ENCODE results near the gene DGKD.

DGKD gene

DNA sequence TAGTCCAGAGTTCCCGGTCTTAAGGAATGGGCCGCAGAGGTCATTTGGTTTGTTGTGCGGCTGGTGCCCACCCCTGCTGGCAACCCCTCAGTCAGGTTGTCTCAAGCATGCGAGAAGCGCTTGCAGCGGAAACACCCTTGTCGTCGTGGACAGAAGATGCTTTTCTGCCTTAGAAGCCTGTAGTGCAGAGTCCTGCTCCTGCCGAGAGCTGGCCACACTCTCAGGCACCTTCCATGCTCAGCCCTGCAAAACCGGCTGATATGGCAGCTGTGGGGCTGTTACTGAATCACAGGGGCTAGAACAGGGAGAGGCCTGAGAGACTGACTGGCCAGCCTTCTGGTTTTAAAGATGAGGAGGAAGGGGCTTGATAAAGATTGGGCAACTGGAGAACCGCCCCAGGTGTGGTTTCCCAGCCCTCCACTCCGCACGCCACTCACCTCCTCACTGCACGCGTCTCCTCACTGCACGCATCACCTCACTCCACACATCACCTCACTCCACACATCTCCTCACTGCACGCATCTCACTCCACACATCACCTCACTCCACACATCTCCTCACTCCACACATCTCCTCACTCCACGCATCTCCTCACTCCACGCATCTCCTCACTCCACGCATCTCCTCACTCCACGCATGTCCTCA lies 108.7 kb downstream of the DGKD start:
- no peak for DNase-seq

- DNase-seq: no peak
Measured at GRCh38 chr2:233463586-233463985, 109.3 kb downstream of the DGKD start.

GRCh38 chr2:233464056-233464455 lies 109.8 kb downstream of the DGKD start:
- no peak for DNase-seq

- DNase-seq: no peak
Measured at GRCh38 chr2:233464531-233465240, 110.4 kb downstream of the DGKD start.

DNA sequence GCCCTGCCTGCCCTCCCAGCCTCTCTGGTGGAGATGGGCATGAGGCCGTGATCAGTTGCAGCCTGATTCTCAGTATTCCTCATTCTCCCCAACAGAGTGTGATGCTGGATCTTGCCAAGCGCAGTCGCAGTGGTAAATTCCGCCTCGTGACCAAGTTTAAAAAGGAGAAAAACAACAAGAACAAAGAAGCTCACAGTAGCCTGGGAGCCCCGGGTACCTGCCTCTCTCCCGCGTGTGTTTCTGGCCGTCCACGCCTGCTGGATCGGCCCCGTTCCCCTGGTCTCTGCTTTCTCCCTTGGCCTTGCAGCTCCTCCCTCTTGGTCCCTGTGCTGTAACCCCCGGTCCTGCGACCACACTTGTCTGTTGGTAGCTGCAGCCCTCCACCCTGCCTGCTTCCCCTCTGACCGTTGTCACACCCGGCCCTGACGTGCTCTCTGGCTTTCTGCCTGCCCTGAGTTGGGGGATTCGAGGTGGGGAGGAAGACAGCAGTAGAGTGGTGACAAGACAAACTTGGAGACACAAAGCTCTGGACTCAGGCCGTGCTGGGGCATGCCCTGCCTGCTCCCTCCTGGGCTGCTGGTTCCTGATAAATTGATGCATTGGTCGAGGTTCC lies 112.8 kb downstream of the DGKD start:
- DNase-seq: no peak

- no peak for DNase-seq
Measured at GRCh38 chr2:233468047-233468740, 113.9 kb downstream of the DGKD start.

DNA sequence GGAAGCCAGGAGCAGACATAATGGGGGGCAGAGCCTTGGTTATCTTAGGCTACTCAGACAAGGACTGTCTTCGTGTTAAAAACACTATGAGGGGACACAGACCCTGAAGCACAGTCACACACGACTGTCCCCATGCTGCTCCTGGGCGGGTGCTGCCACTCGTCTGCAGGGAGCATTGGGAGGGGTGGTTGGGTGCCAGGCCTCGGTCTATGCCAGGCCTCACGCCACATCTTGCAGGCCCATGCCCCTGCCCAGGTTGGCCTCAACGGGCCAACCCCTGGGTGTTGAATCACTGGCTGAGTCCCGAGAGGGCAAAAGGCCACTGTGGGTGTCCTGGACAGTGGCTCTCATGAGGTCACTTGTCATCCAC lies 114.4 kb downstream of the DGKD start:
- no peak for DNase-seq

GRCh38 chr2:233469261-233470010 lies 115.1 kb downstream of the DGKD start:
- DNase-seq: no peak

DNA sequence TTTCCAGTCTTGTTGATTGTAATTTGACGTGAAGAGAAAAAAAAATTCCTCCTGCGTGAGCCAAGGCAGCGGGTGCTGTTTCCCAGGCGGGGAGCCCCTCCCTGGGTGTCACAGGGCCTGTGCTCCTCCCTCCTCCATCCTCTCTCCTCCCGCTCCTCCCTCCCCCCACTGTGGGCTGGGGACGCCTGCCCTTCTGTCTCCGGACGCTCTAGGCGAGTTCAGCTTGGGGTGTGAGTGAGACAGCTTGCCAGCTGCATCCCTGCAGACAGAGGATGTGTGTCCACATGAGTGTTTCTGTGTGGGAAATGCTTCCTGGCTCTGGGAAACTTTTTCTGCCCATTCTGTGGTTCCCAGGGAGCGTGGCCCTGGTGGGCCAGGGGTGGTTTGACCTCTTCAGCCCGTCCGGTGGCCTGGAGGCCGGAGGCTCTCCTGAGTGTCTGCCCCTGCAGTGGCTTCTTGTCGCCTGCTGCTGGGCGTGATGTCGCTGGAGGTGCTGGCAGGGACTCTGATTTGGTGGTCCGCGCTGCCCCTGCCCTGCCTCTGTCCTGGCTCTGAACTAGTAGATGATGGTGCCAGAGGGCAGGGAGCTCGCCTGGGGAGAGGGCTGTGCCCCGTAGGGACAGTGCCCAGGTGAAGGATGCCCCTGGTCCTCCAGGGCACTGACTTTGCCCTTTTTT lies 115.9 kb downstream of the DGKD start:
- DNase-seq: no peak

GRCh38 chr2:233470839-233471238 lies 116.5 kb downstream of the DGKD start:
- DNase-seq: no peak

- no peak for DNase-seq
Measured at GRCh38 chr2:233471291-233472035, 117.2 kb downstream of the DGKD start.

DNA sequence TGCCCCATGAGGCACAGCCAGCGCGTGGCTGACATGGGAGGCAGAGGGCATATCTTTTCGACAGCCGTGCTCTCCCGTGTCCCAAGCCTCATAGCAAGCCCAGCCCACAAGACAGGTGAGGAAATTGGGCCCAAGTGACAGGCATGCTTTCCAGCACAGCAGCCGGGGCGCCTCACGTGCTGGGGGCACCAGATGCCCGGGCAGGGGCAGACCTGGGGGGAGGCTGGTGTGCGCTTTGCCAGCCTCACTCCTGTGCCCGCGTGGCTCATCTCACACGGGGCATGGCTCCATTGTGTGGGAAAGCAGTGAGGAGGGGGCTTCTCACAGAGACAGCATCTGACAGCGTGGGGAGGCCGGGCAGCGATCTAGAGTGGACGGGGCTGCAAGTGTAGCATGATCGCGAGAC lies 119.1 kb downstream of the DGKD start:
- no peak for DNase-seq

- no peak for DNase-seq
Measured at GRCh38 chr2:233473878-233474277, 119.6 kb downstream of the DGKD start.

- DNase-seq: no peak
Measured at GRCh38 chr2:233474308-233475160, 120.2 kb downstream of the DGKD start.

- no peak for DNase-seq
Measured at GRCh38 chr2:233476063-233476410, 121.7 kb downstream of the DGKD start.

DNA sequence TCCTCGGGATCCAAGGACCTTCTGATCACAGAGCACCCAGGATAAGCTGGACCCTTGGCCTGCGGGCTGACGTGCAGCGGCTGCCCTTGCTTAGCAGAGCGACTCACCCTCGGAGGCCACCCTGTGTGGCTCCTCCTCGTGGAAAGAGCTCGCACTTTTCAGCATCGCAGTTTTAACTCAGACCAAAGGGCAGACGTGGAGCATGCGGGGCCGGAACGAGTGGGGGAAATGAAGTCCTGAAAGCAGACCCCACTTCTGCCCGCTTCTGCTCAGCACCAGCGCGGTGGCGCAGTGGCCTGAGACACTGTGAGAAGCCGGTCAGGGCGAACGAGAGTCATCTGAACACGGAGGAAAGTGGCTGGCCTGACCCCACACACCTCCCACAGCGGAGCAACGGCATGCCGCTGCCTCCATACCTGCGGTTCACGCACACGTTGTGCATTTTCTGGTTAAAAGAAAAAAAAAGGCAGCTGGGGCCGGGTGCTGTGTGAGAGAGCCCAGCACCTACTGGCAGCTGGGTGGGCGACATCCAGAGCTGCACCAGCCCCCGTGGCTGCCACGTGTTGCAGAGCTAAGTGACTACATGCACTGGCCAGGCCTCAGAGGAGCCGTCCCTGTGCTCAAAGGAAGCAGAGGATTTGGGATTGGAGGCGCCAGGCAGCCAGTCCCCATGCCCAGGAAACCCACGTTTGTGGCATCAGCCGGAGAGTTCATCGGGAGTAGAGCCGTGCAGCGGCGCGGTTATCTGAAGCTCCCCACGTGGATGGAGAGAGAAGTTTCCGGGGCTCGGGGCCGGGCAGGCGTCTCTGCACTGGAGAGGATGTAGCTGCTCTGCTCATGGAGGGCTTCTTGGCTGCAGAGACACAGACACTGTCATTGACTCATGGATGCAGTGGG lies 122.6 kb downstream of the DGKD start:
- DNase-seq: no peak

GRCh38 chr2:233477548-233478433 lies 123.5 kb downstream of the DGKD start:
- DNase-seq: no peak

GRCh38 chr2:233479616-233480489 lies 125.6 kb downstream of the DGKD start:
- DNase-seq: no peak

All from NCI-H1105 (cell line).